Gastrocnemius medialis (tissue), 4 donors: ENCODE data around the gene STRN4.

Experiments
- CTCF ChIP-seq, 5 experiments: fragments of 450-650 bp in 3 of 5; fragments of 200-600 bp in 2 of 5; sonication (generic) in 2 of 5; IDR thresholded peaks in 4 of 5; conservative IDR thresholded peaks in 1 of 5; 1 replicate in 4 of 5; 2 replicates in 1 of 5; pipeline ENCODE4 v1.5.1; 2016 to 2019; ENCODE audit warnings: antibody characterized with exemption in 5 of 5, mild to moderate bottlenecking in 3 of 5, moderate library complexity in 3 of 5
- POLR2A ChIP-seq, 2 donors: fragments of 450-650 bp; IDR thresholded peaks; one replicate each; pipeline ENCODE4 v1.6.1; 2017; ENCODE audit warnings: antibody characterized with exemption in 2 of 2, mild to moderate bottlenecking in 2 of 2, moderate library complexity in 2 of 2

DNA sequence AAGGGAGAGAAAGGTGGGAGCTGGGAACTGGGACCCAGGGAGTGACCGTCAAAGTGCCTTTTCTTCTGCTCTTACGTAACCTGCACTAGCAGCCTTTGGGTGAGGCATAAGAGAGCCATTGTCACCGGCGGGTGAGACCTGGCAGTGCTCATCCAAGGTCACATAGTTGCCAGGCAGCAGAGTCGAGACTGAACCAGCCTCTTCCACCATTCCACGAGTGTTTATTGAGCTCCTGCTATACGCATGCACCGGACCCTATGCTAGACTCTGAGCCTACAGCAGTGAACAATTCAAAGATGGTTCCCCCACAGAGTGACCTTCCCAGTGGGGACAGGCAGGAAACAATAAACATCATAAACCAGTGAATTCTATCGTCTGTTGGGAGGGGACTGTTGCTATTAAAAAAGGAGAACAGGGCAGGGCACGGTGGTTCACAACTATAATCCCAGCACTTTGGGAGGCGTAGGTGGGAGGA, 18.6 kb upstream of the STRN4 start:
- TF ChIP-seq CTCF (IDR thresholded peaks at IDR 0.05 in 4 of 5, conservative IDR thresholded peaks at IDR 0.05 in 1 of 5) = no peak
- TF ChIP-seq POLR2A (IDR thresholded peaks at IDR 0.05) = no peak
